ENCODE measurements around the gene CYP11A1. TPM values are rescaled to one million over a fixed set of nuclear protein-coding genes. Genes with fewer than 3 reads are reported as not detected.

The CYP11A1 gene
- total RNA-seq, 1 donor from 2014 or later: 0.21 TPM

GRCh38 chr15:74322558-74323180 is 44.8 kb downstream of the CYP11A1 start:
- DNase-seq: peak; percentile 83

- DNase-seq: peak; percentile 80
Observed at GRCh38 chr15:74320352-74321247, 46.8 kb downstream of the CYP11A1 start.

GRCh38 chr15:74319596-74320351 is 47.7 kb downstream of the CYP11A1 start:
- peak; percentile 49 for DNase-seq

- DNase-seq: no peak
Observed at GRCh38 chr15:74319138-74319460, 48.3 kb downstream of the CYP11A1 start.

- DNase-seq: peak; percentile 69
Observed at GRCh38 chr15:74318376-74319137, 48.9 kb downstream of the CYP11A1 start.

- peak; percentile 94 for DNase-seq
Observed at GRCh38 chr15:74317820-74318375, 49.5 kb downstream of the CYP11A1 start.

- DNase-seq: peak; percentile 32
Observed at GRCh38 chr15:74316141-74316540, 51.3 kb downstream of the CYP11A1 start.

GRCh38 chr15:74315626-74316025 is 51.8 kb downstream of the CYP11A1 start:
- no peak for DNase-seq

GRCh38 chr15:74314795-74315438 is 52.5 kb downstream of the CYP11A1 start:
- DNase-seq: no peak

GRCh38 chr15:74313889-74314288 is 53.6 kb downstream of the CYP11A1 start:
- DNase-seq: no peak

GRCh38 chr15:74312445-74313007 is 54.9 kb downstream of the CYP11A1 start:
- DNase-seq: no peak

GRCh38 chr15:74311734-74312444 is 55.6 kb downstream of the CYP11A1 start:
- no peak for DNase-seq

GRCh38 chr15:74307827-74308811 is 59.3 kb downstream of the CYP11A1 start:
- DNase-seq: peak; percentile 79

- DNase-seq: no peak
Observed at GRCh38 chr15:74306781-74307217, 60.6 kb downstream of the CYP11A1 start.

GRCh38 chr15:74305687-74306086 is 61.8 kb downstream of the CYP11A1 start:
- no peak for DNase-seq

GRCh38 chr15:74304431-74304830 is 63.0 kb downstream of the CYP11A1 start:
- DNase-seq: no peak

- DNase-seq: no peak
Observed at GRCh38 chr15:74303741-74304309, 63.6 kb downstream of the CYP11A1 start.

- DNase-seq: peak; percentile 49
Observed at GRCh38 chr15:74302821-74303359, 64.6 kb downstream of the CYP11A1 start.

Data from tongue (tissue), 2 donors.